ENCODE results near the gene ADGRA1.

DNA sequence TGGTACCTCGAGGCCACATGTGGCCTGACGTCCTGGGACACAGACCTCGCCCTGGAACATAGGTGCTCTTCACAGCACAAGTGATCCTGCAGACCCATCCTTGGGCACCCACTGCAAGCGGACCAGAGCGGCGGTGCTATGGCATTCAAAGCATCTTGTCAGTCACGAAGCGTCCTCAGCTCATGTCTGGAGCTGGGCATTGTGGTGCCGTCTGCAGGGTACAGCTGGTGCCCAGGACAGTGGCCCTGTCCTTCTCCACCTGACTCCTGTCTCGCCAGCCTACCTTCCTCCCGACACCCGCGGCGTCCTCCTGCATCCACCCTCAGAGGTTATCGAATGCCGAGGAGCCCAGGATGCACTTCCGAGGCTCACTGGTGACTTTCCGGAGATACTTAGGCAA is 26.5 kb downstream of the ADGRA1 start:
- TF ChIP-seq, protein P1, sequence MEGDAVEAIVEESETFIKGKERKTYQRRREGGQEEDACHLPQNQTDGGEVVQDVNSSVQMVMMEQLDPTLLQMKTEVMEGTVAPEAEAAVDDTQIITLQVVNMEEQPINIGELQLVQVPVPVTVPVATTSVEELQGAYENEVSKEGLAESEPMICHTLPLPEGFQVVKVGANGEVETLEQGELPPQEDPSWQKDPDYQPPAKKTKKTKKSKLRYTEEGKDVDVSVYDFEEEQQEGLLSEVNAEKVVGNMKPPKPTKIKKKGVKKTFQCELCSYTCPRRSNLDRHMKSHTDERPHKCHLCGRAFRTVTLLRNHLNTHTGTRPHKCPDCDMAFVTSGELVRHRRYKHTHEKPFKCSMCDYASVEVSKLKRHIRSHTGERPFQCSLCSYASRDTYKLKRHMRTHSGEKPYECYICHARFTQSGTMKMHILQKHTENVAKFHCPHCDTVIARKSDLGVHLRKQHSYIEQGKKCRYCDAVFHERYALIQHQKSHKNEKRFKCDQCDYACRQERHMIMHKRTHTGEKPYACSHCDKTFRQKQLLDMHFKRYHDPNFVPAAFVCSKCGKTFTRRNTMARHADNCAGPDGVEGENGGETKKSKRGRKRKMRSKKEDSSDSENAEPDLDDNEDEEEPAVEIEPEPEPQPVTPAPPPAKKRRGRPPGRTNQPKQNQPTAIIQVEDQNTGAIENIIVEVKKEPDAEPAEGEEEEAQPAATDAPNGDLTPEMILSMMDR (conservative IDR thresholded peaks at IDR 0.05; ENCODE audit: low read length): no peak
- TF ChIP-seq EZH2phosphoT487 (IDR thresholded peaks at IDR 0.05; ENCODE audit: borderline replicate concordance): no peak
